SK-N-SH (cell line): Measurements from ENCODE around the gene CANX. TPM values are rescaled to one million over a fixed set of nuclear protein-coding genes. Genes with fewer than 3 reads are reported as not detected.

ENCODE experiments used
- CTCF ChIA-PET: fragments of 300-600, 350-600 bp; formaldehyde crosslinking; extraction: SDS; loops from one replicate; lab custom pipeline; 2021; lab: Yijun Ruan, JAX
- POLR2A ChIA-PET: fragments of 350-600 bp; sonication (Branson Sonifier 250); formaldehyde crosslinking; extraction: SDS; loops from one replicate; lab custom pipeline; 2020; ENCODE audit warnings: antibody characterized with exemption, inconsistent platforms; lab: Yijun Ruan, JAX
- DNase-seq: peaks from one replicate; pipeline ENCODE4 v3.0.0; 2012
- H2AFZ ChIP-seq: fragments of 200-600 bp; sonication (generic); 2 replicates; pipeline ENCODE4 v1.8.1; 2016; ENCODE audit warnings: antibody characterized with exemption, mild to moderate bottlenecking, low read depth
- H3F3A ChIP-seq: fragments of 200-600 bp; sonication (generic); replicated peaks from 2 replicates; pipeline ENCODE3; 2016; ENCODE audit warnings: antibody characterized with exemption, mild to moderate bottlenecking; ENCODE audit not compliant: insufficient read depth
- H3K27ac ChIP-seq, 2 experiments: fragments of 200-500 bp in 1 of 2; fragments of 200-600 bp in 1 of 2; sonication (Bioruptor generic) in 1 of 2; sonication (generic), shearing (Covaris generic) in 1 of 2; 2 replicates each; pipeline versions ENCODE4 v1.5.1 to v1.6.1; 2014 to 2016; ENCODE audit warnings: low read depth in 2 of 2, inconsistent platforms in 1 of 2, low read length in 1 of 2, mild to moderate bottlenecking in 1 of 2, mixed read lengths in 1 of 2
- H3K27me3 ChIP-seq: fragments of 200-600 bp; sonication (generic), shearing (Covaris generic); 2 replicates; pipeline ENCODE4 v1.6.1; 2016; ENCODE audit warnings: mixed run types; ENCODE audit not compliant: insufficient read depth
- H3K36me3 ChIP-seq, 2 experiments: fragments of 200-500 bp in 1 of 2; fragments of 200-600 bp in 1 of 2; sonication (Bioruptor generic) in 1 of 2; sonication (generic) in 1 of 2; replicated peaks in 1 of 2; 2 replicates each; pipeline versions ENCODE3 to v1.5.1; 2014 to 2016; ENCODE audit warnings: low read length in 1 of 2, mild to moderate bottlenecking in 1 of 2; ENCODE audit not compliant: insufficient read depth in 2 of 2, control insufficient read depth in 1 of 2
- H3K4me1 ChIP-seq, 2 experiments: fragments of 200-500 bp in 1 of 2; fragments of 200-600 bp in 1 of 2; sonication (Bioruptor generic) in 1 of 2; sonication (generic), shearing (Covaris generic) in 1 of 2; 2 replicates each; pipeline versions ENCODE4 v1.5.1 to v1.6.1; 2014 to 2016; ENCODE audit warnings: low read depth in 1 of 2, low read length in 1 of 2, mixed run types in 1 of 2; ENCODE audit not compliant: insufficient read depth in 2 of 2, control insufficient read depth in 1 of 2
- H3K4me2 ChIP-seq: fragments of 200-600 bp; sonication (generic), shearing (Covaris generic); 2 replicates; pipeline ENCODE4 v1.6.1; 2017; ENCODE audit warnings: mixed run types
- H3K4me3 ChIP-seq, 2 experiments: fragments of 200-500 bp in 1 of 2; fragments of 200-600 bp in 1 of 2; sonication (Bioruptor generic) in 1 of 2; sonication (generic), shearing (Covaris generic) in 1 of 2; 2 replicates each; pipeline versions ENCODE4 v1.5.1 to v1.8.1; 2014 to 2016; ENCODE audit warnings: low read depth in 2 of 2, inconsistent platforms in 1 of 2, low read length in 1 of 2, mild to moderate bottlenecking in 1 of 2, mixed read lengths in 1 of 2, moderate library complexity in 1 of 2
- H3K79me2 ChIP-seq: fragments of 200-600 bp; sonication (generic); 2 replicates; pipeline ENCODE4 v1.8.1; 2017; ENCODE audit warnings: mild to moderate bottlenecking; ENCODE audit not compliant: insufficient read depth
- H3K9ac ChIP-seq: fragments of 200-600 bp; sonication (generic); 2 replicates; pipeline ENCODE4 v1.6.1; 2017; ENCODE audit warnings: mixed run types
- H3K9me2 ChIP-seq: fragments of 200-600 bp; sonication (generic); 2 replicates; pipeline ENCODE4 v1.6.1; 2017; ENCODE audit warnings: mixed run types
- H3K9me3 ChIP-seq: fragments of 200-600 bp; sonication (generic); 2 replicates; pipeline ENCODE4 v1.6.1; 2017; ENCODE audit warnings: mixed run types, mild to moderate bottlenecking, moderate library complexity
- H4K20me1 ChIP-seq: fragments of 200-600 bp; sonication (generic); 2 replicates; pipeline ENCODE4 v1.6.1; 2017; ENCODE audit warnings: mild to moderate bottlenecking, mixed run types; ENCODE audit not compliant: insufficient read depth
- CHD2 ChIP-seq: fragments of 150-350 bp; IDR thresholded peaks from 2 replicates; pipeline ENCODE4 v1.6.1; 2018; ENCODE audit warnings: low read length; ENCODE audit not compliant: partially characterized antibody
- FOXJ3 ChIP-seq: sonication (generic); formaldehyde crosslinking; IDR thresholded peaks from 2 replicates; pipeline ENCODE4 v1.5.1; 2020; ENCODE audit warnings: mild to moderate bottlenecking, missing genetic modification reagents
- GABPA ChIP-seq: IDR thresholded peaks from 2 replicates; pipeline ENCODE4 v1.4.0; 2012; ENCODE audit warnings: low read depth, mild to moderate bottlenecking
- MEF2A ChIP-seq: IDR thresholded peaks from 2 replicates; pipeline ENCODE4 v1.4.0; 2012; ENCODE audit warnings: low read depth, borderline replicate concordance
- NRF1 ChIP-seq: IDR thresholded peaks from 2 replicates; pipeline ENCODE4 v1.6.1; 2012; ENCODE audit warnings: low read depth, mild to moderate bottlenecking, low read length
- POLR2AphosphoS5 ChIP-seq: IDR thresholded peaks from 2 replicates; pipeline ENCODE4 v1.6.1; 2012; ENCODE audit warnings: low read depth, low read length
- RAD21 ChIP-seq: IDR thresholded peaks from 2 replicates; pipeline ENCODE4 v1.6.1; 2012; ENCODE audit warnings: mild to moderate bottlenecking, low read length
- RCOR1 ChIP-seq: fragments of 150-350 bp; IDR thresholded peaks from 2 replicates; pipeline ENCODE4 v1.6.1; 2017; ENCODE audit warnings: antibody characterized with exemption, low read length
- RXRA ChIP-seq: IDR thresholded peaks from 2 replicates; pipeline ENCODE4 v1.4.0; 2012; ENCODE audit warnings: low read depth, mild to moderate bottlenecking, borderline replicate concordance
- SIN3A ChIP-seq: IDR thresholded peaks from 2 replicates; pipeline ENCODE4 v1.6.1; 2012; ENCODE audit warnings: low read depth, mild to moderate bottlenecking, low read length, moderate library complexity, borderline replicate concordance
- TAF1 ChIP-seq: IDR thresholded peaks from 2 replicates; pipeline ENCODE4 v1.6.1; 2012; ENCODE audit warnings: low read depth, mild to moderate bottlenecking, low read length, moderate library complexity, borderline replicate concordance
- TCF12 ChIP-seq: IDR thresholded peaks from 2 replicates; pipeline ENCODE4 v1.4.0; 2012
- TEAD4 ChIP-seq: IDR thresholded peaks from 2 replicates; pipeline ENCODE4 v1.4.0; 2012; ENCODE audit warnings: mild to moderate bottlenecking, borderline replicate concordance; ENCODE audit not compliant: insufficient read depth
- WGBS: methylation state at CpG from one replicate; pipeline ENCODE4 v1.1.6; 2017; ENCODE audit warnings: low lambda C conversion rate; 5-methylcytosine and 5-hydroxymethylcytosine counted together
- polyA plus RNA-seq, 3 experiments: library from polyadenylated mRNA; depleted of rRNA; stranded (reverse); fragments of >200 nt; gene quantifications; 2 replicates each; pipeline ENCODE4 v1.2.3, GENCODE V29; 2012
- TF ChIP-seq, protein P1 (sequence below): fragments of 150-350 bp; IDR thresholded peaks from 2 replicates; pipeline ENCODE4 v1.6.1; 2017; ENCODE audit warnings: antibody characterized with exemption, low read length, low read depth, borderline replicate concordance
- TF ChIP-seq, protein P2 (sequence below): IDR thresholded peaks from 2 replicates; pipeline ENCODE4 v1.4.0; 2012; ENCODE audit warnings: low read depth, borderline replicate concordance
- TF ChIP-seq, protein P3 (sequence below): IDR thresholded peaks from 2 replicates; pipeline ENCODE4 v1.4.0; 2012; ENCODE audit warnings: low read depth, borderline replicate concordance
- TF ChIP-seq, protein P4 (sequence below): IDR thresholded peaks from 2 replicates; pipeline ENCODE4 v1.6.1; 2012; ENCODE audit warnings: mild to moderate bottlenecking, low read depth, low read length, moderate library complexity

The CANX gene
- polyA plus RNA-seq, 1 of the 3 experiments (the other 2 are of a cell fraction) = 215 TPM

- H3K4me1 ChIP-seq = peaks cover 8 to 11% of the 10 kb centered on the region in 2 experiments; a peak in 2 of 4 replicates
- no peak overlapping the region for H2AFZ ChIP-seq
- no peak overlapping the region for H3K9ac ChIP-seq
- H3K27me3 ChIP-seq = no peaks in the 10 kb centered on the region
- H3K27ac ChIP-seq = no peak overlapping the region
- POLR2A ChIA-PET = interaction anchor here (1.8 kb wide), 1 partner anchor 56 kb away, joined by 6 read pairs; the partner anchor contains the start of gene HNRNPH1
- 98% methylated on average over 9 of the region's 9 CpGs for WGBS
- DNase-seq = no peak
- CTCF ChIA-PET = interaction anchor here (0.8 to 1.9 kb wide), 6 partner anchors 9 to 122 kb away, joined by 3 to 7 read pairs (median 3); partner anchors contain the start of gene HNRNPH1
- no peaks in the 10 kb centered on the region for H3K9me3 ChIP-seq
- no peaks in the 10 kb centered on the region for H3K36me3 ChIP-seq
- no peaks in the 10 kb centered on the region for H4K20me1 ChIP-seq
- H3K4me3 ChIP-seq = no peak overlapping the region
- TF ChIP-seq, protein P1, sequence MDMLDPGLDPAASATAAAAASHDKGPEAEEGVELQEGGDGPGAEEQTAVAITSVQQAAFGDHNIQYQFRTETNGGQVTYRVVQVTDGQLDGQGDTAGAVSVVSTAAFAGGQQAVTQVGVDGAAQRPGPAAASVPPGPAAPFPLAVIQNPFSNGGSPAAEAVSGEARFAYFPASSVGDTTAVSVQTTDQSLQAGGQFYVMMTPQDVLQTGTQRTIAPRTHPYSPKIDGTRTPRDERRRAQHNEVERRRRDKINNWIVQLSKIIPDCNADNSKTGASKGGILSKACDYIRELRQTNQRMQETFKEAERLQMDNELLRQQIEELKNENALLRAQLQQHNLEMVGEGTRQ = no peak
- no peak for TF ChIP-seq CHD2
- no peak for TF ChIP-seq RAD21
- TF ChIP-seq TCF12 = no peak
- no peak for TF ChIP-seq RXRA
- no peak for TF ChIP-seq POLR2AphosphoS5
- TF ChIP-seq MEF2A = no peak
- no peak for TF ChIP-seq GABPA
- no peak for TF ChIP-seq SIN3A
- TF ChIP-seq, protein P2, sequence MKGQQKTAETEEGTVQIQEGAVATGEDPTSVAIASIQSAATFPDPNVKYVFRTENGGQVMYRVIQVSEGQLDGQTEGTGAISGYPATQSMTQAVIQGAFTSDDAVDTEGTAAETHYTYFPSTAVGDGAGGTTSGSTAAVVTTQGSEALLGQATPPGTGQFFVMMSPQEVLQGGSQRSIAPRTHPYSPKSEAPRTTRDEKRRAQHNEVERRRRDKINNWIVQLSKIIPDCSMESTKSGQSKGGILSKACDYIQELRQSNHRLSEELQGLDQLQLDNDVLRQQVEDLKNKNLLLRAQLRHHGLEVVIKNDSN = no peak
- peaks cover 22% of the 10 kb centered on the region for H3K79me2 ChIP-seq
- H3K9me2 ChIP-seq = no peaks in the 10 kb centered on the region
- H3K4me2 ChIP-seq = no peak overlapping the region
- H3F3A ChIP-seq = peaks cover 3% of the 10 kb centered on the region
Observed at GRCh38 chr5:179680014-179680779, 18.6 kb upstream of the CANX start.

DNA sequence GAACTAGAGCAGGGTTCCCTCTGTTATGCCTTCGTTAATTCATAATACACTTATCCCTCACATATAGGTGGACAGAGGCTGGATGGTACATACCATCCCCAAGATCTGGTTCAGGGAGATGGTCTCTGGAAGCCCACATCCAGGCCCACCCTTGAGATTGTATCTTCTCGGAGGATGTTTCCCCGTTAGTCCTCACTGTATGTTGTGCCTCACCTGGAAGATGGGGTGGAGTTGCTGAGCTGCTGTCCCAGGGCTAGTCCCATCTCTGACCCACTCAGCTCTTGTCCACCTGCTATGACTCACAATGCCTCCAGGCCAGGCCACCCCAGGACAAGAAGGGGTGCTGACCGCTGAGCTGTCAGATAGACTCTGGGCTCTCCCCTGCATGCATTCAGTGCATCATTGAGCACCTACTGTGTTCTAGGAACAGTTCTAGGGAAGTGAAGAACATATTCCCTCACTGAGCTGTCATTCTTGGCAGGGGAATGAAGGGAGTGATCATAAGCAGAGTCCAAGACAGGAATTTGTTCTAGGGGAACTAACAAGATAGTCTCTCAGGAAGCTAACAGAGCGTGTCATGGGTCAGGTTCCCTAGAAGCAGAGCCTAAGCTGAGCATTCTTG, 17.9 kb upstream of the CANX start, which contains the start of gene CBY3:
CBY3 (minus strand) TSS at position 255 of the 622 bp plus-strand sequence; CDS start at position 139, 116 bp downstream.
- Histone ChIP-seq H2AFZ (no peak within 1 kb of the TSS), H3K9me3 (no peaks in the 10 kb centered on the region), H3K27ac (no peak within 1 kb of the TSS), H3K27me3 (no peaks in the 10 kb centered on the region), H4K20me1 (no peaks in the 10 kb centered on the region), H3F3A (no peaks in the 10 kb centered on the region), H3K36me3 (no peaks in the 10 kb centered on the region), H3K4me3 (no peak within 1 kb of the TSS), H3K4me2 (no peak within 1 kb of the TSS), H3K79me2 (peaks cover 22% of the 10 kb centered on the region), H3K9ac (no peak within 1 kb of the TSS), H3K9me2 (no peaks in the 10 kb centered on the region), H3K4me1 (peaks cover 8 to 11% of the 10 kb centered on the region in 2 experiments; a peak in 2 of 4 replicates)
- WGBS = 90% methylated on average over 5 of the region's 5 CpGs
- CTCF ChIA-PET = interaction anchor here (0.6 to 1.4 kb wide), 5 partner anchors 9 to 48 kb away, joined by 3 to 4 read pairs (median 3); no protein-coding TSS in a partner anchor
- POLR2A ChIA-PET = interaction anchor here (1.8 kb wide), 1 partner anchor 57 kb away, joined by 6 read pairs; the partner anchor contains the start of gene HNRNPH1
- DNase-seq = no peak
- TF ChIP-seq, protein P3, sequence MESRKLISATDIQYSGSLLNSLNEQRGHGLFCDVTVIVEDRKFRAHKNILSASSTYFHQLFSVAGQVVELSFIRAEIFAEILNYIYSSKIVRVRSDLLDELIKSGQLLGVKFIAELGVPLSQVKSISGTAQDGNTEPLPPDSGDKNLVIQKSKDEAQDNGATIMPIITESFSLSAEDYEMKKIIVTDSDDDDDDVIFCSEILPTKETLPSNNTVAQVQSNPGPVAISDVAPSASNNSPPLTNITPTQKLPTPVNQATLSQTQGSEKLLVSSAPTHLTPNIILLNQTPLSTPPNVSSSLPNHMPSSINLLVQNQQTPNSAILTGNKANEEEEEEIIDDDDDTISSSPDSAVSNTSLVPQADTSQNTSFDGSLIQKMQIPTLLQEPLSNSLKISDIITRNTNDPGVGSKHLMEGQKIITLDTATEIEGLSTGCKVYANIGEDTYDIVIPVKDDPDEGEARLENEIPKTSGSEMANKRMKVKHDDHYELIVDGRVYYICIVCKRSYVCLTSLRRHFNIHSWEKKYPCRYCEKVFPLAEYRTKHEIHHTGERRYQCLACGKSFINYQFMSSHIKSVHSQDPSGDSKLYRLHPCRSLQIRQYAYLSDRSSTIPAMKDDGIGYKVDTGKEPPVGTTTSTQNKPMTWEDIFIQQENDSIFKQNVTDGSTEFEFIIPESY = no peak
- TF ChIP-seq, protein P4, sequence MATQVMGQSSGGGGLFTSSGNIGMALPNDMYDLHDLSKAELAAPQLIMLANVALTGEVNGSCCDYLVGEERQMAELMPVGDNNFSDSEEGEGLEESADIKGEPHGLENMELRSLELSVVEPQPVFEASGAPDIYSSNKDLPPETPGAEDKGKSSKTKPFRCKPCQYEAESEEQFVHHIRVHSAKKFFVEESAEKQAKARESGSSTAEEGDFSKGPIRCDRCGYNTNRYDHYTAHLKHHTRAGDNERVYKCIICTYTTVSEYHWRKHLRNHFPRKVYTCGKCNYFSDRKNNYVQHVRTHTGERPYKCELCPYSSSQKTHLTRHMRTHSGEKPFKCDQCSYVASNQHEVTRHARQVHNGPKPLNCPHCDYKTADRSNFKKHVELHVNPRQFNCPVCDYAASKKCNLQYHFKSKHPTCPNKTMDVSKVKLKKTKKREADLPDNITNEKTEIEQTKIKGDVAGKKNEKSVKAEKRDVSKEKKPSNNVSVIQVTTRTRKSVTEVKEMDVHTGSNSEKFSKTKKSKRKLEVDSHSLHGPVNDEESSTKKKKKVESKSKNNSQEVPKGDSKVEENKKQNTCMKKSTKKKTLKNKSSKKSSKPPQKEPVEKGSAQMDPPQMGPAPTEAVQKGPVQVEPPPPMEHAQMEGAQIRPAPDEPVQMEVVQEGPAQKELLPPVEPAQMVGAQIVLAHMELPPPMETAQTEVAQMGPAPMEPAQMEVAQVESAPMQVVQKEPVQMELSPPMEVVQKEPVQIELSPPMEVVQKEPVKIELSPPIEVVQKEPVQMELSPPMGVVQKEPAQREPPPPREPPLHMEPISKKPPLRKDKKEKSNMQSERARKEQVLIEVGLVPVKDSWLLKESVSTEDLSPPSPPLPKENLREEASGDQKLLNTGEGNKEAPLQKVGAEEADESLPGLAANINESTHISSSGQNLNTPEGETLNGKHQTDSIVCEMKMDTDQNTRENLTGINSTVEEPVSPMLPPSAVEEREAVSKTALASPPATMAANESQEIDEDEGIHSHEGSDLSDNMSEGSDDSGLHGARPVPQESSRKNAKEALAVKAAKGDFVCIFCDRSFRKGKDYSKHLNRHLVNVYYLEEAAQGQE = no peak
- TF ChIP-seq RCOR1 (no peak), NRF1 (no peak), RAD21 (no peak), TEAD4 (no peak), FOXJ3 (no peak), TAF1 (no peak)
